Amniotic stem cell (primary cell): ENCODE data around the gene KCNK4.

Source experiments
- DNase-seq: peaks from one replicate; lab custom pipeline; 2025; lab: John Stamatoyannopoulos, UW

Gene KCNK4

DNA sequence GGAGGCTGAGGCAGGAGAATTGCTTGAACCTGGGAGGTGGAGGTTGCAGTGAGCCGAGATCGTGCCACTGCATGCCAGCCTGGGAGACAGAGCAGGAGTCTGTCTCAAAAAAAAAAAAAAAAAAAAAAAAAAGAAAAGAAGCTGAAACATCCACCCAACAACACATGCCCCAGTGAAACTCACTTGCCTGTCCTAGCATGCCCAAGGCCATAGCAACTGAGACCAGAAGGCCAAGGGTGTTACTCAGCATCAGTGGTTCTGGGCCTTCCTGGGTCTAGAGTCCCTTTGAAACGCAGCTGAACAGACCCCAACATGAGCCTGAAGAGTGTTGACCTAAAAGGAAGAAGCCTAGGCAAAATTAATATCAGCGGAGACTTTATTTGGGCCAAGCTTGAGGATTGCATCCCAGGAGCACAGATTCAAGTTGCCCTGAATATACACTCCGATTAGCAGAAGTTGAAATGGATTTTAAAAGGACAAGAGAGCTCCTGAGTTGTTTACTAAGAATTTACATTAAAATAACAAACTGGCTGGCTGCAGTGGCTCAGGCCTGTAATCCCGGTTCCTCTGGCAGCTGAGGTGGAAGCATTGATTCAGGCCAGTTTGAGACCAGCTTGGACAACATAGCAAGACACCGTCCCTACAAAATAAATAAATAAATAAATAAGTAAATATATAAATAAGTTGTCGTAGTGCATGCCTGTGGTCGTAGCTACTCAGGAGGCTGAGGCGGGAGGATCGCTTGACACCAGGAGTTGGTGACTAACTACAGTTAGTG lies 33.8 kb downstream of the KCNK4 start:
- DNase-seq: no peak

DNA sequence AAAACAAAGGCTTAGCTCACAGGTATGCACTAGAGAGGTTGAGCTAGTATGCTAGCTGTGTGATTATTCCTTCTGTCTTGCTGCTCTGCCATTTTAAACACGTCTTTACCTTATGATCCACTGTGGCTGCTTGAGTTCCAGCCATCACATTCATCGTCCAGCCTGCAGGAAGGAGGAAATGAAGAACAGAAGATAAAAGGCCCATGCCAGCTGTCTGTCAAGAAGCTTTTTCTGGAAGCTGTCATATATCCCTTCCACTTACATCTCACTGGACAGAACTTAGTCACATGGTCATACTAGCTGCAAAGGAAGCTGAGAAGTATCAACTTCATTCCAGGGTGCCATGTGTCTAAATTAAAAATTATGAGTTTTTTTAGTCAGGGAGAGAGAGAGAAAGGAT lies 36.3 kb downstream of the KCNK4 start:
- no peak for DNase-seq

DNA sequence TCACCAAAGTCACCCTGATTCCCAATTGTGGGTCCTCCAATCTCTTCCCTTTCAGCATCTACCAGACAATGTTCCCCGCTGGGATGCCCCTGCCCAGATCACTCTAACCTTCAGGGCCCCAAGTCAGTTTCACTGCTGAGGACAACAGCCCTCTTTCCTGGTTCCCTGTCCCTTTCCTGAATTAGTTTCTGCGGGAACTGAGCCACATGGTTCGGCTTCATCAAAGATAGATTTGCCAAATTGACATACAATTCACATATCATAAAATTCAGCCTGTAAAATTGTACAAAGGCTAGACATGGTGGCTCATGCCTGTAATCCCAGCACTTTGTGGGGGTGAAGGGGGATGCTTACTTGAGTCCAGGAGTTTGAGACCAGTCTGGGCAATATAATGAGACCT lies 36.9 kb downstream of the KCNK4 start:
- DNase-seq: no peak

DNA sequence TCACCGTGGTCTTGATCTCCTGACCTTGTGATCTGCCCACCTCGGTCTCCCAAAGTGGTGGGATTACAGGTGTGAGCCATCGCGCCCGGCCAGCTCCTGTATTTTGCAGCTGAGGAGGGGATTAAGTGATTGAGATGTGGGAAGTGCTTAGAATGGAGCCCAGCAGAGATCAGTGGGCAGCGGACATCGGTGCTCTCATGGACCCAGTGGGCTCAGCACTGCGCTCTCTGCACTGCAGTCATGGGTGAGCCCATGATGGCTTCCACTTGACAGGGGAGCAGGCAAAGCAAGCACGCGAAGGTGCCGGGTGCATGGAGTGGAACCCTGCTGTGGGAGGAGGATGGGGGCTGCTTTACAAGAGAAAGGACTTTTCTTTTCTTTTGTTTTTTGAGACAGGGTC lies 39.8 kb downstream of the KCNK4 start:
- DNase-seq: no peak

DNA sequence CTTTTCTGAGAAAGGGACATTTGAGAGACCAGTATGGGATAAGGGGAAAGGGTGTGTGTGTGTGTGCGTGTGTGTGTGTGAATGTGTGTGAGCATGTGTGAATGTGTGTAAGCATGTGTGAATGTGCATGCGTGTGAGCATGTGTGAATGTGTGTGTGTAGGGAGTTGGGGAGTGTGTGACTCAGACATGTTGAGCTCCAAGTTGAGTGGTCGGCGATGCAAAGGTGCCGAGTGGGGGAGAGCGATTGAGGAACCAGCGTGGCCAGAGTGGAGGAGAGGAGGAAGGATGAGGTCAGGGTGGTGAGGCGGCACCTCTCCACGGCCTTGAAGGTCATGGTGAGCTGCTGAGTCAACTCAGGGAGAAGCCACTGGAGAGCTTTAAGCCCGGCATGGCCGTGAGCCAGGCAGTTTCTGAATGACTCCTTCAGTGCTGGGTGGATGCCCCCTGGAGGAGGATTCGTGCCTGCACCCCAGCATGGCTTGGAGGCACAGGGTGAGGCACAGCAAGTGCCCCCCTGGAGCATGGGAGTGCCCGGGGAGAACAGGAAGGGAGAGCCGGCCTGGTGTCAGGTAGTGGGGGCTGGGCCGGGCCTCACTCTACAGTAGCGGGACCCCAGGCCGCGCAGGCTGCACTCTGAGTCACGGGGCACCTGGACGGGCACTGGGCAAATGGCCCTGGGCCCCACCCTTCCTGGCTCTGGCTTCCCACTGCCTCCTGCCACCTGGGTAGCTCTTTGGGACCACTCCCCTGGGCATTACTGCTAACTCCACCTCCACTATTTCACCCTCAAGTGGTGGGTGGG lies 40.7 kb downstream of the KCNK4 start:
- DNase-seq: peak; percentile 81

DNA sequence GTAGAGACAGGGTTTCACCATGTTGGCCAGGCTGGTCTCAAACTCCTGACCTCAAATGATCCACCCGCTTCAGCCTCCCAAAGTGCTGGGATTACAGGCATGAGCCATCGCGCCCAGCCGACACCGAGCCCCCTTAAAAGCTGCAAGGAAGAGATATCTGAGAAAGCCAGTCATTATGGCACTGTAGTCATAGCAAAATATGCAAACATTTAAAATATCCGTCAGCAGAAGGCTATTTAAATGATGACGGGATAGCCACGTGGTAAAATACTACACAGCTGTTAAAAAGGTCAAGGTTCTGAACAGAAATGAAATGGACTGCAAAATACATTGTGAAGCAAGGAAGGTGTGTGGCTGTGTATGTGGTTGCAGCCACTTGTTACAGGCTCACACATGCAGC lies 42.5 kb downstream of the KCNK4 start:
- DNase-seq: no peak

DNA sequence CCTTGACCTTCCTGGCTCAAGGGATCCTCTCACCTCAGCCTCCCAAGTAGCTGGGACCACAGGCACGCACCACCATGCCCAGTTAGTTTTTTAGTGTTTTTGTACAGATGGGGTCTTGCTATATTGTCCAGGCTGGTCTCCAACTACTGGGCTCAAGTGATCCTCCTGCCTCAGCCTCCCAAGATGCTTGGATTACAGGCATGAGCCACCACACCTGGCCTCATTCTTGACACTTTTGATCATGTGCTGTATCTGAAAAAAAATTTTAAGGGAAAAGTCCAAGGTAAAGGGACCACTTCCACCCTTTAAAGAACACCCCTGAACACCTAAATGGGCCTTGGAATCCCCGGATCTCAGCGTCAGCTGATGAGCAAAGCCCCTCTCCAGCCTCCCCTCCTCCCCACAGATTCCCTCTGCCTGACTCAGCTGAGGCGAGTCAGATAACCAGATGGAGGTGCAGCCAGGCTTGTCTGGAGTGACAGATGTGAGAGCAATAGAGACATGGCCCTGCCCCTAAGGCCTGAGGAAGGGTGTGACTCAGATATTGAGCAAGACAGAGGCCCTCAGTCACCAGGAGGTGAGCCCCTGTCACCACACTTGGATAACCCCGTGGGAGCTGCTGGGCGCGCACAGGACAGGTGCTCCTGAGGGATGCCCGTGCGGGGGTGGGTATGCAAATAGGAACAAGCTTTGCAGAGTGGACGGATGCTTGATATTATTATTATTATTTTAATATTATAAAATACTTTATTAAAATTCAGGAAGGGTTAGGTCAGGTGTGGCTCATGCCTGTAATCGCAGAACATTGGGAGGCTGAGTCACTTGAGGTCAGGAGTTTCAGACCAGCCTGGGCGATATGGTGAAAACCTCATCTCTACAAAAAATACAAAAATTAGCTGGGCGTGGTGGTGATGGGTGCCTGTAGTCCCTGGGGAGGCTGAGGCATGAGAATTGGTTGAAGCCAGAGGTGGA lies 43.9 kb downstream of the KCNK4 start:
- DNase-seq: peak; percentile 81

DNA sequence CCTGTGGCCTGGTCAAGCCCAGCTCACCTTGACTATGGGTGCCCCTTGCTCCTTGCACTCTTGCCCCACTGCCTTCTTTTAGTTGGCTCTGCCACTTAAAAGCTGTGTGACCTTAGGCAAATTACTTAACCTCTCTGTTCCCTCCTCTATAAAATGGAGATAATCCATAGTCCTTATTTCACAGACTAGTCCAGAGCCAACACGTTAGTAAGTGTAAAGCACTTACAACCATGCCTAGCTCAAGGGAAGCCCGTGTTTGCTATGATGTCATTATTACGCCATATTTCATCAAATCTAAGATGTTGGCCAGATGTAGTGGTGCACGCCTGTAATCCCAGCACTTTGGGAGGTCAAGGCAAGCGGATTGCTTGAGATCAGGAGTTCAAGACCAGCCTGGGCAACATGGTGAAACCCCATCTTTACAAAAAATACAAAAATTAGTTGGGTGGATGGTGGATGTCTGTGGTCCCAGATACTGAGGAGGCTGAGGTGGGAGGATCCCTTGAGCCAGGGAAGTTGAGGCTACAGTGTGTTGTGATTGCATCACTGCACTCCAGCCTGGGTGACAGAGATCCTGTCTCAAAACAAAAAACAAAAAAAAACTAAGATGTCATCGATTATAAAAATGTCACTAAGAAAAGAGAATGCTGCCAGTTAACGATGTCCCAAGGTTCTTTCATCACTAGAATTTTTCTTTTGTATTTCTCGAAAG lies 46.6 kb downstream of the KCNK4 start:
- no peak for DNase-seq

DNA sequence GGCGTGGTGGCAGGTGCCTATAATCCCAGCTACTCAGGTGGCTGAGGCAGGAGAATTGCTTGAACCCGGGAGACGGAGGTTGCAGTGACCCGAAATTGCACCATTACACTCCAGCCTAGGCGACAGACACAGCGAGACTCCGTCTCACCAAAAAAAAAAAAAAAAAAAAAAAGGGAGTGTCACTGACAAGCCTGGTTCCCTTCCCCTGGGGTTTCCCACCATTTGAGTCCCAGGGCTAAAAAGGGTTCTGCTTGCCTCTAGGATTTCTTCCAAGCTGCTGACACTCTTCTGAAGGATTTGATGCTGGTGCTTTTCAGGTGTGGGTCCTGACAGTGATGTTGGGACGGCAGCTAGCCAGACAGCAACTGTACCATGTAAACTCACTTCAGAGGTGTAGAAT lies 47.6 kb downstream of the KCNK4 start:
- DNase-seq: no peak

DNA sequence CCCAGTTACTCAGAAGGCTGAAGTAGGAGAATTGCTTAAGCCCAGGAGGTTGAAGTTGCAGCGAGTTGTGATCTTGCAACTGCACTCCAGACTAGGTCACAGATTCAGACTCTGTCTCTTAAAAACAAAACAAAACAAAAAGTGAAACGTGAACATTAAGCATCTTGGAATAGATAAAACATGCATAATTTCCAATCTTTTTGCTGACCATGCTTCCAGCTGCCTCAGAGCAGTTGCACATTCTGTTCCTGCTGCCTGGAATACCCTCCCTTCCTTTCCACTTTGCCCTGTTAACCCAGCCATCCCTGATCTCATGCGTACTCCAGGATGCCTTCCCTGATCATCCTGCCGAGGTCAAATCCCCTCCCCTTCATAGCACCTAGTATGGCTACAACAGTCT lies 48.2 kb downstream of the KCNK4 start:
- DNase-seq: no peak

DNA sequence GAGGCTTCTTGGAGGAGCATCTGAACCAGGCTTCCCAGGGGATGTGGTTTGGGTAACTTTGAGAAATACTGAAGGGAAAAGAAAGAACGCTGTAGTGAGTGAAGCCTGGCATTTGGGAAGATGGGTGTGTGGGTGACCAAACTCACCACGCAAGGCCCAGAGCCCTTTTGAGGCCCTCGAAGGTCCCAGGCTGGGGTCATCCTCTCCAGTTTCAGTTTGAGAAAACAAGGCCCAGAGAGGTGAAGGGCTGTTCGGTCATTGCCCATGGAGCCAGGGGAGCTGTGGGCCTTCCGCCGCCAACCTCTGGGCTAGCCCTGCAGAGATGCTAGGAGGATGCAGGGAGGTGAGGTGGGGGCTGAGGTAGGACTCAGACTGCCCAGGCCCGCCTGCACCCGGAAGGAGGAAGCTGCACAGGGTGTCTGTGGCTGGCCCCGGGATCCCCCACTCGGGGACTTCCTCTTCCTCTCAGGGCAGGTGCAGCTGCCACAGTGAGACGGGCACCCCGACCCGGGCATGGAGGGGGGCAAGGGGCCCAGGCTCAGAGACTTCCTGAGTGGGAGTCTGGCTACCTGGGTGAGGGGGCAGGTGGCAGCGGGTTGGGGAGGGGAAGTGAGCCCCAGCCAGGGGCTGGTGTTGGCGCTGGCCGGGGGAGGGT lies 48.8 kb downstream of the KCNK4 start, which contains the start of gene CCDC88B:
Gene CCDC88B, plus strand, starts transcription at position 451 of the 655 bp plus-strand sequence. Its CDS starts 63 bp downstream, at position 514.
- DNase-seq: no peak

DNA sequence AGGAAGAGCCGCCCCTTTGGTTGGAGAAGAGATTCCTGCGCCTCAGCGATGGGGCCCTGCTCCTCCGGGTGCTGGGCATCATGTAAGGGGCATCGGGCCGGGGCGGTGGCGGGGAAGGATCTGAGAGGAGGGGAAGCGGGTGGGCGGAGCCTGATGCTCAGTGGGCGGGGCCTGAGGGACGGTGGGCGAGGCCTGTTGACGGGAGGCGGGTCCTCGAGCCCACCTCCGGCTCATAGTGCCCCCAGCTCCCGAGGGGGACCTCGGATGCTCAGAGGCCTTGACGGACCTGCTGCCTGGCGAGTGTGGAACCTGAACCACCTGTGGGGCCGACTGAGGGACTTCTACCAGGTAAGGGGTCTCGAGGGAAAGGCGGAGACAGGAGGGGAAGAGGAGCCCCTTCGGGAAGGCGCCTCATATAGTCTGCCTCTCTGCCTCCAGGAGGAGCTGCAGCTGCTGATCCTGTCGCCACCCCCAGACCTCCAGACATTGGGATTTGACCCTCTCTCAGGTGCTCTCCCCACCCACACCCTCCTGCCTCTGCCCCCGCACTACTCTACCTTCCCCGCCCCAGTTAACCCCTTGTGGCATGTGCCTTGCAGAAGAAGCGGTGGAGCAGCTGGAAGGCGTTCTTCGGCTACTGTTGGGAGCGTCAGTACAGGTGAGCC lies 49.7 kb downstream of the KCNK4 start:
- DNase-seq: no peak

DNA sequence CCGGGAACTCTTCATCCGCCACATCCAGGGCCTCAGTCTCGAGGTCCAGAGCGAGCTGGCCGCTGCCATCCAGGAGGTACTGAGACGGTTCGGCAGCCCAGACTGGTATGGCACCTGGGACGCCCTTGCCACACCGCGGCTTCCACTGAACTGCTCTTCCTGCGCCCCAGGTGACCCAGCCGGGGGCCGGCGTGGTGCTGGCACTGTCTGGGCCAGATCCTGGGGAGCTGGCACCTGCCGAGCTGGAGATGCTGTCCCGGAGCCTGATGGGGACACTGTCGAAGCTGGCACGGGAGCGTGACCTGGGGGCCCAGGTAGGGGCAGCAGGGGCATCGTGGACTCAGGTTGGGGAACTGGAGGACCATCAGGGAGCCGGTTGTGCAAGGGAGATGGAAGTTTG lies 50.3 kb downstream of the KCNK4 start:
- no peak for DNase-seq

DNA sequence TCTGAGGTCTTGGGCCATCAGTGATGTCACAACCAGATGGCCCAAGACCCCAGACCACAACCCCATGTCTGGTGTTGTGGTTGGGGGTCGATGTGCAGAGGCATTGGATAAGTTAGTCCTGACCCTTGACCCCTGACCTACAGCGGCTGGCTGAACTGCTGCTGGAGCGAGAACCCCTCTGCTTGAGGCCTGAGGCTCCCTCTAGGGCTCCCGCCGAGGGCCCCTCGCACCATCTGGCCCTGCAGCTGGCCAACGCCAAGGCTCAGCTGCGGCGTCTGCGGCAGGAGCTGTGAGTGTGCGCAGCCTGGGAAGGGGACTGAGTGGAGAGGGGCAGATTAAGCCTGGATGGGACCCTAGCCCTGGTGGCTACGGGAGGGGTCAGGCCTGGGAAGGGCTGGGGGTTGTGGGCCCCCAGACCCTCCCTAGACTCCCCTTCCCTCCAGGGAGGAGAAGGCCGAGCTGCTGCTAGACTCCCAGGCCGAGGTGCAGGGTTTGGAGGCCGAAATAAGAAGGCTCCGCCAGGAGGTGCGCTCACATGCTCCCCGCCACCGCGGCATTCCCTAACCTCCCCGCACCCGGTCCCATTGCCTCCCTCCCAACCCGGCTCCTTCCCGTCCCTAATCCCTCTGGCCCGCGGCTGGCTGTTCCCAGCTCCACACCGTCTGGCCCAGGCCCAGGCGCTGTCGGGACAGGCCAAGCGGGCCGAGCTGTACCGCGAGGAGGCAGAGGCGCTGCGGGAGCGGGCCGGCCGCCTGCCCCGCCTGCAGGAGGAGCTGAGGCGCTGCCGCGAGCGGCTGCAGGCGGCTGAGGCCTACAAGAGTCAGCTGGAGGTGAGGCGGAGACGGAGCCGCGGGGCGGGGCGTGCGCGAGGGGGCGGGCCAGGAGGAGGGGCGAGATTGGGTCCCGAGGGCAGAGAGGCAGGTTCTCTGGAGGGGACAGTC lies 51.0 kb downstream of the KCNK4 start:
- DNase-seq: peak; percentile 66

DNA sequence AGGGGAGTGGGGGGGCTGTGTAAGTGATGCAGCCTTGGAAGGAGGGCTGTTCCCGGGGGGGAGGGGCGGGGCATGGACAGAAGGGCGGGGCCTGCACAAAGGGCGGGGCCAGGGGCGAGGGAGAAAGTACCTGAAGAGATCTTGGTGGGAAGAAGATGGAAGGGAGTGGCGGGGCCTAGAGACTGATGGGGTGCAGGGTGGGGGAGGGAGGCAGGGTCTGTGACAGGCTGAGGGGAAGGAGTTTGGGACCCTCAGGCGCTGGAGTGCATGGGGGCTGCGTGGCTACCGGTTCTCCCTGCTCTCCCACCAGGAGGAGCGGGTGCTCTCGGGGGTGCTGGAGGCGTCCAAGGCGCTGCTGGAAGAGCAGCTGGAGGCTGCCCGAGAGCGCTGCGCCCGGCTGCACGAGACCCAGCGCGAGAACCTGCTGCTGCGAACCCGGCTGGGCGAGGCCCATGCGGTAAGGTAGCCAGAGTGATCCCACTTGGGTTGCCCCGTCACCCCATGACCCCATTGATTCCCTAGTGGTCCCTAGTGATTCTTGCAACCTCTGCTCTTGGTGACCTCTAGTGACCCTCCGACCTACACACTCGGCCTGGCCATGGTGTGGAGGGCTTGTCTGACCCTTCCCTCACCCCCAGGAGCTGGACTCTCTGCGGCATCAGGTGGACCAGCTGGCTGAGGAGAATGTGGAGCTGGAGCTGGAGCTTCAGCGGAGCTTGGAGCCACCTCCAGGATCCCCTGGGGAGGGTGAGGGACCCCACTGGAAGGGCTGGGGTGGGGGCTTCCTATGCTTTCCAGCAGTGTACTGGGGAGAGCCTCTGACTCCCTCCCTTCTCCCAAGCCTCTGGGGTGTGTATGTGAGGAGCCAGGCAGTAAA lies 52.0 kb downstream of the KCNK4 start:
- DNase-seq: no peak

DNA sequence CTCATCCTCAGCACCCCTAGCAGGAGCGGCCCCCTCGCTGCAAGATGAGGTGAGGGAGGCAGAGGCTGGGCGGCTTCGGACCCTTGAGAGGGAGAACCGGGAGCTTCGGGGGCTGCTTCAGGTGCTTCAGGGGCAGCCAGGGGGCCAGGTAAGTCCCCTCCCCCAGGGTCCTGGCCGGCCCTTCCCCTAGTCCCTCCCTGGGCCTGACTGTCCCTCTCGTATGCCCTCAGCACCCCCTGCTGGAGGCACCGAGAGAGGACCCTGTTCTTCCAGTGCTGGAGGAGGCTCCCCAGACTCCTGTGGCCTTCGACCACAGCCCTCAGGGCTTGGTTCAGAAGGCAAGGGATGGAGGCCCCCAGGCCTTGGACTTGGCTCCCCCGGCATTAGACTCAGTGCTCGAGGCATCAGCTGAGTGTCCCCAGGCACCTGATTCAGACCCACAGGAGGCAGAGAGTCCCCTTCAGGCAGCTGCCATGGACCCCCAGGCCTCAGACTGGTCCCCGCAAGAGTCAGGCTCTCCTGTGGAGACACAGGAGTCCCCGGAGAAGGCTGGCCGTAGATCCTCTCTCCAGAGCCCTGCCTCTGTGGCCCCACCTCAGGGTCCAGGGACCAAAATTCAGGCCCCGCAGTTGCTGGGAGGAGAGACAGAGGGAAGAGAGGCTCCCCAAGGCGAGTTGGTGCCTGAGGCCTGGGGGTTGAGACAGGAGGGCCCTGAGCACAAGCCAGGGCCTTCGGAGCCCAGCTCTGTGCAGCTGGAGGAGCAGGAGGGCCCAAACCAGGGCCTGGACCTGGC lies 52.9 kb downstream of the KCNK4 start:
- DNase-seq: no peak

DNA sequence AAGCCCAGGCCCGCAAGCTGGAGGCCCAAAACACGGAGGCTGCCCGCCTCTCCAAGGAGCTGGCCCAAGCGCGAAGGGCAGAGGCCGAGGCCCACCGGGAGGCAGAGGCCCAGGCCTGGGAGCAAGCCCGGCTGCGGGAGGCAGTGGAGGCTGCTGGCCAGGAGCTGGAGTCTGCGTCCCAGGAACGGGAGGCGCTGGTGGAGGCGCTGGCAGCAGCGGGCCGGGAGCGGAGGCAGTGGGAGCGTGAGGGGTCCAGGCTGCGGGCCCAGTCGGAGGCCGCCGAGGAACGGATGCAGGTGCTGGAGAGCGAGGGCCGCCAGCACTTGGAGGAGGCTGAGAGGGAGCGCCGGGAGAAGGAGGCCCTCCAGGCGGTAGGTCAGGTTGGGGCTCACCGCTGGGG lies 53.7 kb downstream of the KCNK4 start:
- DNase-seq: no peak
